ENCODE data around the gene MRPL30.

- TF ChIP-seq, protein P1, sequence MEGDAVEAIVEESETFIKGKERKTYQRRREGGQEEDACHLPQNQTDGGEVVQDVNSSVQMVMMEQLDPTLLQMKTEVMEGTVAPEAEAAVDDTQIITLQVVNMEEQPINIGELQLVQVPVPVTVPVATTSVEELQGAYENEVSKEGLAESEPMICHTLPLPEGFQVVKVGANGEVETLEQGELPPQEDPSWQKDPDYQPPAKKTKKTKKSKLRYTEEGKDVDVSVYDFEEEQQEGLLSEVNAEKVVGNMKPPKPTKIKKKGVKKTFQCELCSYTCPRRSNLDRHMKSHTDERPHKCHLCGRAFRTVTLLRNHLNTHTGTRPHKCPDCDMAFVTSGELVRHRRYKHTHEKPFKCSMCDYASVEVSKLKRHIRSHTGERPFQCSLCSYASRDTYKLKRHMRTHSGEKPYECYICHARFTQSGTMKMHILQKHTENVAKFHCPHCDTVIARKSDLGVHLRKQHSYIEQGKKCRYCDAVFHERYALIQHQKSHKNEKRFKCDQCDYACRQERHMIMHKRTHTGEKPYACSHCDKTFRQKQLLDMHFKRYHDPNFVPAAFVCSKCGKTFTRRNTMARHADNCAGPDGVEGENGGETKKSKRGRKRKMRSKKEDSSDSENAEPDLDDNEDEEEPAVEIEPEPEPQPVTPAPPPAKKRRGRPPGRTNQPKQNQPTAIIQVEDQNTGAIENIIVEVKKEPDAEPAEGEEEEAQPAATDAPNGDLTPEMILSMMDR (optimal IDR thresholded peaks at IDR 0.05 in 1 of 3, IDR thresholded peaks at IDR 0.05 in 1 of 3, conservative IDR thresholded peaks at IDR 0.05 in 1 of 3; ENCODE audit: extremely low read depth in 1 of 3, insufficient read depth in 2 of 3, low read length in 3 of 3), result no peak
- no peak for TF ChIP-seq EZH2 (IDR thresholded peaks at IDR 0.05; ENCODE audit: low read length)
These were observed 59.4 kb downstream of the MRPL30 start for GRCh38 chr2:99240431-99240830.
